GM21825 (cell line): ENCODE measurements around the gene AFTPH.
A peak's percentile ranks its signal among the peaks of the same experiment; 100 is the strongest.

Experiments used
- ATAC-seq: cut with Tn5 transposase; IDR thresholded peaks from one replicate; pipeline ENCODE4 v1.9.1; 2021; ENCODE audit warnings: mild to moderate bottlenecking, moderate library complexity; ENCODE audit not compliant: unreplicated experiment

Gene AFTPH

DNA sequence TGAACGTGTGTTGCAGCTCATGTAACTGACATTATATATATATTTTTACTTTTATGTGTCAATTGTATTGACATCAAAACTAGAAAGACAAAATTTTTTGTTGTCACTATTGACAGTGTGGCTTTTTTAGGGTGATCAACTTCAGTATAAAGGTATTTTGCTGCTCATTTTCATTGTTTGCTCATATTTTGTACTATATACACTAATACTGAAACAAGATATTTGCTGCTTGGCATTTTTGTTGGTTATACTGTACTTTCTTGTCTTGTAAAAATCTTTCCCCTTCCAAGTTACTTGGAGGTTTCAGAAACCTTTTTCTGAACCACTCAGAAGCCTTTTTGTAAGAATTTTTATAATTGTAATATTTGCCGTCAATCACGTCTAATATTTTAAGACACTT, 16.5 kb downstream of the AFTPH start:
- no peak for ATAC-seq

DNA sequence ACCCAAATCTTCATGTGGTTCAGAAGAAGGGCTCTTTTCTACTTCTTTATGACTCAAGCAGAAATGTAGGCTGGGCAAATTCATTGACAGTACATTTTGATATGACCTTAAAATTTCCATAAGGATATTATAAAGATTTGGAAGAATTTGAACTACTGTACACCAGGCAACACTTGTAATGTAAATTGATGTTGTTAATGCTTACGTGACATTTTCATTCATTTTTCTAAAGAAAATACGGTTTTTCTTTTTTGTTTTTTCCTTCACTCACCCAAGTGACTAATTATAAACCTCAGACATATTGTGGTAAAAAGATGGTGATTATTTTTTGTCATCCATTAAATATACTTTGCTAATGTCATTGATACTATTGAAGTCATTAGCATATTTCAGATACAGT, 17.4 kb downstream of the AFTPH start:
- no peak for ATAC-seq

DNA sequence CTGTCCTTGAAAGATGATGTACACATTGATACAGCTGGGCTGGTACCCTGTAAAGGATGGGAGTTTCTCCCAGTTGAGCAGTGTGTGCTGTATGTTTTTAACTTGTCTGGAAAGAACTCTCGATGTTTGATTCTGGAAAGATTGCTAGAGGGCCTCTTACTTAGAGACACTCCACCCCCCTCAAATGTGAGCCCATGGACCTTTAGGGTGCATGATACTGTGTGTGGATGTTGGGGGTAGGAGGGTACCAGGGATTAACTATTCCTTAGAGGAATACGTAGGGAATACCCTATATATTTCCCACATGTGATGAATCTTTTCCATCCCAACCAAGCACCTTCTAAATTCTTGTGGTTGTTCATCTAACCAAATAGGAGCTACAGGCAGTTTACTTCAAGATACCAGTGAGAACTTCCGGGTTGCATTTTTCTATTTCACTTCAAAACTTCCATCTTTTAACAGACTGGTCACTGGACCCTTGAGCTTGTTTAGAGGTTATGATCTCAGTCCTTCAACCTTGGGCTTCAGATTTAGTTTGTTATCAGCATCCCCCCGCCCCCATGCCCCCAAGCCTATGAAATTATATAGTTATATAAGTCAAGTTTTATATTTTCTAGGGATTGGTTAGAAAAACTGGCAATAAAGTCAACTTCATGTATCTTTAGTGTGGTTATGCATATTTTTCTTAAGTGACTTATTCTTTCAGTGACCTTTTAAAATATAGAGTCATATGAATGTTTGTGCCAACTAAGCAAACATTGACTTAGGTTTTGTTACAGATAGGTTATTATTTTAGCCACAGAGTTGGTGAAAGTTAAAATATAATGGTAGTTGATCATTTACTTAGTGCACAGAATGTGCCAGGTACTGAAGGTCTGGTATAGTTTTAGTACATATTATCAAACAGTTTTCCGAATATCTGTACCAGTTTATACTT, 18.2 kb downstream of the AFTPH start:
- no peak for ATAC-seq

DNA sequence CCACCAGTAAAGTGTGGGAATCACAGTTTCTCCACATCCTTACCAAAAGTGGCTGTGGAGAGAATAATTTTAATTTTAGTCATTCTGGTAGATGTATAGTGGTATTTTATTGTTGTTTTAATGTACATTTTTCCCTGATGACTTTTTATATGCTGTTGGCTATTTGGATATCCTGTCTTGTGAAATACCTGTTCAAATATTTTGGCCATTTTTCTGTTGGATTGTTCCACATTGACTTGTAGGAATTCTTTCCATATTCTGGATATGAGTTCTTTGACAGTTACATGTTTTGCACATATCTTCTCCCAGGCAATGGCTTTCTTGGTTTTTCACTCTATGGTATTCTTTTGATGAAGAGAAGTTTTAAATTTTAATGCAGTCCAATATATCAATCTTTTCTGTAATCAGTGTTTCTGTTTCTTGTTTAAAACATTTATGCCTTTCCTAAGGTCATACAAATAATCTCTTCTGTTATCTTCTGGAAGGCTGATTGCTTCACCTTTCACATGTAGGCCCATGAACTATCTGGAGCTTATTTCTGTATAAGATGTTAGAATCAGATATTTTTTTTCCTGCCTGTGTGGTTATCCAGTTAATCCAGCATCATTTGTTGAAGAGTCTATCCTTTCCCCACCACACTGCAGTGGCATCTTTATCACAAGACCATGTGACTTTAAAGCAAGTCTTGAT, 19.0 kb downstream of the AFTPH start:
- ATAC-seq, result no peak

DNA sequence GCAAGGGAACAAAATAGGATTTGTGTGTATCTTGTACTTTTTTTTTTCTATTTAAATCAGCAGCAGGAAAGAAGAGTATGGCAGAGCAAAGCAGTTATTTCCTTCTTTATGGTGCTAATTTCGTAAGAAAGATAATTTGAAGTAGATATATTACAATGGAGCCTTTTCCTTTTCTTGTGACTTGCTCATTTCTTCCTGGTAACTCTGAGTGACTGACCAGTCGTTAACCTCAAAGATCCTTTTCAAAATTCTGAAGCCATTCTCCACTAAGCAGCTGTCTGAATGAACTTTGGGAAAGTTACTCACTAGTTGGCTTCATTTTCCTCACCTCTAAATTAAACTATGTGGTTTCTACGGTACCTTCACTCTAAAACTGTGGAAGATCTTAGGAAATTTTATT, 24.6 kb downstream of the AFTPH start:
- ATAC-seq, result no peak

DNA sequence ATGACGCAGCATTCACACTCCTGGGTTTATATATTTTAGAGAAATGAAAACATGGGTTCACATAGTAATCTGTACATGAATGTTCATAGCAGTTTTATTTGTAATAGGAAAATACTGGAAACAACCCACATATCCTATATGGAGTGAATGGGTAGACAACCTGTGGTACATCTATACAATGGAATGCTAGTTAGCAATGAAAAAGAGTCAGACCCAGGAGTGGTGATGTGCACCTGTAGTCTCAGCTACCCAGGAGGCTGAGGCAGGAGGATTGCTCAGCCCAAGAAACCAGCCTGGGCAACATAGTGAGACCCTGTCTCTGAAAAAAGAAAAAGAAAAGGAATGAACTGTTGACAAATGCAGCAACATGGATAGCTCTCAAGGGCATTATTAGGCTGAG, 25.9 kb downstream of the AFTPH start:
- ATAC-seq, result no peak

DNA sequence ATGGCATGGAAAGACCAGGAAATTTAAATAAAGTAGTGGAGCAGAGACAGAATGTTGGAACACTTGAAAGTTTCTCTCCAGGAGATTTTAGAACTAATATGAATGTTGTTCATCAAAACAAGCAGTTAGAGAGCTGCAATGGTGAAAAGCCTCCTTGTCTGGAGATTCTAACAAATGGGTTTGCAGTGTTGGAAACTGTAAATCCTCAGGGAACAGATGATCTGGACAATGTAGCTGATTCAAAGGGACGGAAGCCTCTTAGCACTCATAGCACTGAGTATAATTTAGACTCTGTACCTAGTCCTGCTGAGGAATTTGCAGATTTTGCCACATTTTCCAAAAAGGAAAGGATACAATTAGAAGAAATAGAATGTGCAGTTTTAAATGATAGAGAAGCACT, 27.7 kb downstream of the AFTPH start:
- no peak for ATAC-seq

DNA sequence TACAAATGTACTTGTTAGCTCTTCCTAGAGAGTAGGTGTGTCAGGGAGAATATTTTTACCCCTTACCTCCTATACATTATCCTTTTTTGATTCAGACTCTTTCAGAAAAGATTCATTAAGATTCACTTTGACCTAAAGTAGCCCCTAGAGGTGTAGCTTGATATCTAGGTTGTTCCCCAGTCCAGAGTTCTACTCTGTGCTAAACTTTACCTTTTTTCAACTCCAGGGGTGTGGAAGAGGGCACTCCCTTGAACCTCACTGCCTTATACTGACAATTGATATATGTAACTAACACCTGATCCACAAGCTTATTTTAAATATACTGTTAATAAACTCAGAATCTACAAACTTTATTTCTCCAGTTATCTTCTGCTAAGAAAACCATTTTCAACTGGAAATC, 30.0 kb downstream of the AFTPH start:
- ATAC-seq, result no peak

DNA sequence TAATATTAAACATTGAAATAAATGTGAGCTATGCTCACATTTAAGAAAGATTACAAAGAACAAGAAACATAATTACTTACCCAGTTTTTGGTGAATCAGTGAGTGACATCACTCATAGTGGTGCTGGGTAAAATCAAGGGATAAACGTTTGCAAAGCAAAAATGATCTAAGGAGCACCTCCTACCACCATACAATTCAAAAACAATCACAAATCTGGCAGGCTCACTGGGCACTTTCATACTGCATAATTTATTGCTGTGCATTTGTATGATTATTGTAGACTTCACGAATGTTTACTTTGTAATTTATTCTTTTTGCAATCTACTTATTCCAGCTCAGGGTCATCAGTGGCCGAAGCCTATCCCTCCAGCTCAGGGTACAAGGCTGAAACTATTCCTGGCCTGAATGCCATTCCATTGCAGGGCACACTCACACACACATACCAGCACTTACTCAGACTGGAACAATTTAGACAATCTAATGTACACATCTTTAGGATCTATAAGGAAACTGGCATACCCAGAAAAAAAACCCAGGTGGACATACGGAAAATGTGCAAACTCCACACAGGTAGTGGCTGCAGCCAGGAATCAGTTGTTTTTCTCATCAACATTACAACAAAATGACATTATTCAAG, 34.4 kb downstream of the AFTPH start:
- no peak for ATAC-seq

DNA sequence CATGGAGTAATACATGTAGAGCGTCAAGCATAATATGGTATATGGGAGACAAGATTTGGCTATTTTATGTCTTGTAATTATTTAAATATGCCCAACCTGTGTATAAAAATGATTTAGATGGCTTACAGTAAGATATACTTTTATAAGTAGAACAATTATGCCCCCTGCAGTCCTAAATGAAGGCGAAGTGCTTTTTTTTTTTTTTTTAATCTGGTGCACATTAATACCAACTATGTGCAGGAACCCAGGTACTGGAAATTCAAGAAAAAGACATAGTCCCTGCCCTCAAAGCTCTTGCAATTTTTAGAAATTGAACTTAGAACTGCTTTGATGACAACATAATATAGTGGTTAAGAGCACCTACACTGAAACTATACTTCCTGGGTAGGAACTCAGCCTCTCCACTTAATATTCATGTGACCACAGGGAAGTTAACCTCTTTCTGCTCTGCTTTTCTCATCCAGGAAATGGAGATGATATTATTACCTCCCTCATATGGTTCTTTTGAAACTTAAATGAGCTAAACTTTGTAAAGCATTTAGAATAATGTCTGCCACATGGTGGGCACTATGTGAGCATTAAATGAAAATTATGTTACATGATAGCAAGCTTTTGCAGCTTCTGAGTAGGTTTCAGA, 38.1 kb downstream of the AFTPH start:
- ATAC-seq, result no peak

DNA sequence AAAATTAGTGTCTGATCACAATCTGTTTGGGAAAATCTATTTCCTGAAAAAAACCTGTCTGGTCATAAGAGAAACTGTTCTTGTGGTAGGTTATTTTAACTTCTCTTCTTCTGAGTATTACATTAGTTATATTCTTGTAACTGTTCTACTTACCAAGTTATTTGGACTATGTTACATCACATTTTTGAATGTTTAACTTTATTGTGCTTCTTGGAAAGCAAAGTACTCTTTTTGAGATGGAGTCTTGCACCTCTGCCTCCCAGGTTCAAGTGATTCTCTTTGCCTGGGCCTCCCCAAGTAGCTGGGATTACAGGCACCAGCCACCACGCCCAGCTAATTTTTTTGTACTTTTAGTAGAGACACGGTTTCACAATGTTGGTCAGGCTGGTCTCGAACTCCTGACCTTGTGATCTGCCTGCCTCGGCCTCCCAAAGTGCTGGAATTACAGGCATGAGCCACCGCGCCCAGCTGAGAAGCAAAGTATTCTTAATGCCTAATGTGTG, 39.4 kb downstream of the AFTPH start:
- no peak for ATAC-seq

DNA sequence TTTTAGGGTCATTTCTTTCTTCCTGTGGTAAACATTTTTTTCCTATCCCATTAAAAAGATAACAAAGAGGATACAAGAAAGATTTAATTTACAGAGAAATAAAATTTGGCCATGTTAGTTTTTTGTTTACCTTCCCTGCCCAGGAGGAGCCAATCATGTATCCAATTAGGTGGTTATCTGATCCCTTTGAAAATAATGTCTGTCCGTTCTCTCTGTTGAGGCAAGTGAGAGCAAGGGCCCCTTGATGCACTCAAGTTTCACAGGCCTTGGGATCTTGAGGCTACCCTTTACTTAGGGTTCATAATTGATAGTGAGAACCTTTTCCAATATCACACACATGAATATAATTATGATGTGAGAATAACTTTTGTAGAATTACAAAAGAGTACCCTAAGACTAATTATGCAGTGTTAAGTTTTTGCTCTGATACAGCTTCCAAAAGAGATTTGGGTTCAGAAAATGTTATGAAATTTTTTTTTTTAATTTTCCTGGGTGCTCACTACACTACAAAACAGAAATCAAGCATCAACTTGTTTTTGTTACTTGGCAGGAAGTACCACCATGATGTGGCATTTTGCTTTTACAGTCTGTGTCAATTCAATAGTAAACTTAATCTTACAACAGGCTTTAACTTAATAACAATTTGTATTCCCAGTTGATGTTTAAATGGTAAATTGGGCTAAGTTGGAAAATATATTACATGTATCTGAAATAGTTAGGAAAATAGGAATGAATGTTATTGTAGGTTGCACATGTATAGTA, 42.0 kb downstream of the AFTPH start:
- ATAC-seq, result no peak

DNA sequence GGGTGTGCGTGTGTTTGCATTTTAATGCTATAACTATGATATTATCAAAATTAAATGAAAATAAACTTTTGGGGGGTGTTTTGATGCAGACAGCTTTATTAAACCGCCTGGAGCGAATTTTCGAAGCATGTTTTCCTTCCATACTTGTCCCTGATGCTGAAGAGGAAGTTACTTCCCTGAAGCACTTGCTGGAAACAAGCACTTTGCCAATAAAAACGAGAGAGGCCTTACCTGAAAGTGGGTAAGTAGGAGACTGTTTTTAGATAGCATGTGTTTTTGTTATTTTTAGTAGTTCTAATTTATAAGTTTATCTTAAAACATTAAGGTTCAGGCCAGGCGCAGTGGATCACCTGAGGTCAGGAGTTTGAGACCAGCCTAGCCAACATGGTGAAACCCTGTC, 43.3 kb downstream of the AFTPH start:
- ATAC-seq, result no peak

DNA sequence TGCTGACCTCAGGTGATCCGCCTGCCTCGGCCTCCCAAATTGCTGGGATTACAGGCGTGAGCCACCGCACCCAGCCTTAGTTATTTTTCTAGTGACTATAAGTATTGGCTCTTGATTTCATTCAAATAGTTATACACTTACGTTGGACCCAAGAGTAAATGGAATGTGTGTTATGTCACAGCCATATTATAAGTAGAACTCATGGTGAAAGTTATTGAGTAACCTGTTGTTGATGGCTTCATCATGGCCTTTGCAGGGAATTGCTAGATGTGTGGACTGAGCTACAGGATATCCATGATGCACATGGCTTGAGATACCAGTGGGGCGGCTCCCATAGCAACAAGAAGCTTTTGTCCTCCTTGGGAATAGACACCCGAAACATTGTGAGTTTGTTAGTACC, 44.7 kb downstream of the AFTPH start:
- ATAC-seq, result no peak

DNA sequence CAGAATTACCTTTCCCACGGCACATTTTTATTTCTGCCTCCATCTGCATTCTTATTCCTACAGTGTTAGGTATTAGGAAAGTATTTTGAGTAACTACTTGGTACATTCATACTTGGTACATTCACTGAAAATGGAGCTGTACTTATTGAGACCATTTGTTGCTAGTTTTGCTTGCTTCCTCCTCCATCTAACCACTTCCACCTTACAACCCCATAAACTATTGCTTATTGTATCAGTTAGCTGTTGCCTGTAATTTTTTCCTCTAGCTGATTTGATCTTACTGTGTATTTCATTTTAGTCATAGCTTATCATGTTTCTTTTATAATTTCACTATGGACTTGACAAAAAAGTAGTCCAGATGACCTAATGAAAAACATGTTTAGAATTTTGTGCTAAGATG, 50.7 kb downstream of the AFTPH start:
- no peak for ATAC-seq

DNA sequence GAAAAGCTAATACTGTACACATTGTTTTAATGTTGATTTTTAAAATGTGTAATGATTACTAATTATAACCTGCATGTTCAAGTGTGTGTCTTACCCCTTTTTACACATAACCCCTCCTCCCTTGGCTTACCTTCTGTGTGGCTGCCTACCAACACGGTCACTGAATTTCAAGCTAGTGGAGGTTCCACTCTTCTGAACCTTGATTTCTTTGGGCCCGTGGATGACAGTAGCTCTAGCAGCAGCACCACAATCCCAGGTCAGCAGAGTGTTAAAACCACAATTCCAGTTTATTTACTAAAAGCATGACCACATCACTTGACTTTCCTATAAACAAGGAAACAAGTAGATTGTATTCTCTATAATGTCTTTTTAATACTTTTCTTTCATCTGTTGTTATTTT, 56.9 kb downstream of the AFTPH start:
- ATAC-seq, result no peak

DNA sequence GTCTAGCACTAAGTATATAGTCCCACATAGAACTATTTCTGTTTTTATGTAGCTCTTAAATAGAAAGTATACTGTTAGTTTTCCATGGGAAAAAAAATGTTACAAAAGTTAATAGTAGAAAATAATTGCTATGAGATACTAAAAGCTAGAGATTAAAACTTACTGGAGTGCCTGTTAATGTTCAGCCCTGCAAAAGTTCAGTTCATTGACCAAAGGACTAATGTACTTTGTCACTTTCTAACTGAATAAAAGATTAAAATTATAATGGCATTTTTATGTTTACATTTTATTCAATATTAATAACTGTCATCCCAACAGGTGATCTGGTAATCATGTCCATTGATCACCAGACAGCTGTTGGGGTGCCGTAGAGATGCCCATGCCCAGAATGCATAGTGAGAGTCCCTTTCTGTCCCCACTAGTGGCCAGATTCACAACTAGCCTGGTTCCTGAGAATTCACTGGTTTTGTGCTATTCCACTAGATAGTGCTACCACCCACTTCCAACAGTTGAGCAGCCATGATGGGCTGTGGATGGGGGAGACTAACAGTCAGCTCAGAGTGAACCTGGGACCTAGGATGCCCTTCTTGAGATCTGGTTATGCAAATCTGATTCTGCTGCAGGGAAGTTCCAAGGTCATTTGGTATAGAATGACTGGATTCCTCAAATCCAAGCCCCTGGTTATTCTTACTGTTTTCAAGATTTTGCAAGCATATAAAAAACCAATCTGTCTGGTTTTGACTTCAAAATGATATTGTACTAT, 57.8 kb downstream of the AFTPH start:
- no peak for ATAC-seq

DNA sequence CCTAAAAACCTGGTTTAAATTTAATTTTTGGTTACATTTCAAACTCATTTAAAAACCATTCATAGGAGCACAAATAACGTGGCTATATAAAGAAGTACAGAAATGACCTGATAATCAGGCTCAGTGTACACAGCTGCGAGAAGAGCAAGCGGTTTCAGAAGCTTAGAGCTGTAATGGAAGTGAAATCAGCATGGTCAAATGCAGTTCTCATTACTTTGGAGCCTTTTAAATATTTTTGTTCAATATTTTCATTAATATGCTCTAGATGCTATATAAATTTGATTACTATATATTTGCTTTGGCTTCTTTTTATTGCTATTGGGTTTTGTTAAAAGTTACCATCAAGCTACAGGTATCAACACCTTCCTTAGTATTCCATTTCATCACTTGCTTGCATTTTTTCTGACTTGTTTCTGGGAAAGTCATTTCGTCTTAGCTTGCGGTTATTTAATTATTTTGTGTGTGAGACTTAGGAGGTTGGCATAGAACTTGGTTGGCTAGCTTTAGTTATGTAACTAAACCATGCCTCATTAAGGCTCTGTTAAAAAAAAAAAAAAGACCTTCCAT, 58.7 kb downstream of the AFTPH start:
- peak; percentile 72 for ATAC-seq

DNA sequence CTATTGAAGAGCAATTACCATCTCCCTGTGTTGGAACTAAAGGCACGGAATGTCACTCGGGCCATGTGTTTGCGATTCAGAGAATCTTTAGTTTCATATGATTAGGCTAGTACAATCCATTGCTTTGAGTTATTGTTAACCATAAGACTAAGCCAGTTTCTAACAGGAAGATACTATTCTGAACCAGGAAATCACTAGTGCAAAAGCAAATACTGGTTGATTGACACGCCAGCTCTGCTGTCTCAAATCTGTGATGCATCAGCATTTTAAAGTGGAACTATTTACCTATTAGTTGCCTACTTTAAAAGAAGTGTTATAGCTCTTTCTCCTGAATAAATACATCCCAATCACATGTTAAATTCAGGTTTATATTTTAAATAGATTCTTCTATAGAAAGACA, 61.9 kb downstream of the AFTPH start:
- peak; percentile 41 for ATAC-seq
